ENCODE data around the gene ENO3. TPM values are rescaled to one million over a fixed set of nuclear protein-coding genes. Genes with fewer than 3 reads are reported as not detected.

ENO3 gene
- total and polyA plus RNA-seq, 10 of the 15 experiments (the other 5 are each of a cell fraction or from before 2014, with no cell fraction given) = 6.8 to 28.4 (median 17.0) TPM

GRCh38 chr17:4946312-4946976 is 4.5 kb upstream of the ENO3 start (continued):
- no peak for TF ChIP-seq PRDM15 (CRISPR knock-in tag; IDR thresholded peaks at IDR 0.05)
- TF ChIP-seq EP300 (IDR thresholded peaks at IDR 0.05; ENCODE audit: borderline replicate concordance in 1 of 2, control insufficient read depth in 1 of 2, low read depth in 2 of 2, low read length in 2 of 2) = no peak
- no peak for TF ChIP-seq BHLHE40 (IDR thresholded peaks at IDR 0.05; ENCODE audit: borderline replicate concordance in 1 of 2, low read depth in 2 of 2, low read length in 1 of 2)
- no peak for TF ChIP-seq RUNX3 (IDR thresholded peaks at IDR 0.05; ENCODE audit: low read length)
- TF ChIP-seq SUZ12 (IDR thresholded peaks at IDR 0.05; ENCODE audit: unreplicated experiment) = no peak
- no peak for TF ChIP-seq ASH2L (IDR thresholded peaks at IDR 0.05; ENCODE audit: borderline replicate concordance, low read depth)
- TF ChIP-seq SIX5 (IDR thresholded peaks at IDR 0.05; ENCODE audit: low read depth, low read length, severe bottlenecking) = no peak
- TF ChIP-seq CBFB (IDR thresholded peaks at IDR 0.05; ENCODE audit: low read depth) = 0 out of 2 replicates have a peak, but pooled peaks have one; percentile 17
- TF ChIP-seq BRCA1 (IDR thresholded peaks at IDR 0.05; ENCODE audit: low read depth, low read length) = no peak
- TF ChIP-seq ZNF274 (IDR thresholded peaks at IDR 0.05; ENCODE audit: insufficient read depth, insufficient read length) = no peak
- TF ChIP-seq ZNF622 (IDR thresholded peaks at IDR 0.05) = no peak
- TF ChIP-seq HDAC2 (IDR thresholded peaks at IDR 0.05) = no peak
- no peak for TF ChIP-seq TAF1 (IDR thresholded peaks at IDR 0.05; ENCODE audit: borderline replicate concordance, low read depth, low read length)
- peak; percentile 70 for TF ChIP-seq POLR2A (IDR thresholded peaks at IDR 0.05; ENCODE audit: low read depth, low read length)
- no peak for TF ChIP-seq ATF3 (IDR thresholded peaks at IDR 0.05; ENCODE audit: borderline replicate concordance, extremely low read depth, low read depth, low read length)
- TF ChIP-seq ZNF207 (IDR thresholded peaks at IDR 0.05; ENCODE audit: borderline replicate concordance) = no peak
- no peak for TF ChIP-seq SP1 (IDR thresholded peaks at IDR 0.05; ENCODE audit: low read depth, low read length)
- no peak for TF ChIP-seq CHD1 (IDR thresholded peaks at IDR 0.05; ENCODE audit: low read depth, low read length)
- TF ChIP-seq RAD51 (IDR thresholded peaks at IDR 0.05) = no peak
- TF ChIP-seq SMAD1 (IDR thresholded peaks at IDR 0.05; ENCODE audit: low read depth, partially characterized antibody) = no peak
- no peak for TF ChIP-seq CHD2 (IDR thresholded peaks at IDR 0.05; ENCODE audit: borderline replicate concordance, low read depth, low read length)
- TF ChIP-seq POU2F2 (IDR thresholded peaks at IDR 0.05; ENCODE audit: borderline replicate concordance, low read depth, low read length) = no peak
- TF ChIP-seq SREBF1 (IDR thresholded peaks at IDR 0.05; ENCODE audit: low read length) = no peak
- 0 out of 2 replicates have a peak, but pooled peaks have one; percentile 28 for TF ChIP-seq LARP7 (IDR thresholded peaks at IDR 0.05)
- TF ChIP-seq IKZF1 (conservative IDR thresholded peaks at IDR 0.05) = peak; percentile 73
- no peak for TF ChIP-seq HSF1 (IDR thresholded peaks at IDR 0.05; ENCODE audit: low read depth, low read length)
- TF ChIP-seq ATF7 (IDR thresholded peaks at IDR 0.05; ENCODE audit: low read depth) = no peak
- no peak for TF ChIP-seq TCF12 (IDR thresholded peaks at IDR 0.05; ENCODE audit: low read depth, low read length)
